ENCODE data around the gene FOXD1.

FOXD1 gene

GRCh38 chr5:73445665-73446630, 2.6 kb downstream of the FOXD1 start:
- Histone ChIP-seq H3K36me3 (replicated peaks; ENCODE audit: low read depth, low read length) (no peaks in the 10 kb centered on the region), H3K4me3 (ENCODE audit: low read length) (no peak overlapping the region), H3K9ac (ENCODE audit: low read length) (no peak overlapping the region), H3K27ac (ENCODE audit: low read length) (no peak overlapping the region), H3K79me2 (ENCODE audit: low read length) (no peaks in the 10 kb centered on the region), H3K4me2 (ENCODE audit: low read length) (no peak overlapping the region), H3K4me1 (ENCODE audit: low read length) (no peaks in the 10 kb centered on the region), H2AFZ (ENCODE audit: low read depth, low read length) (no peak overlapping the region), H4K20me1 (ENCODE audit: insufficient read depth, low read length) (no peaks in the 10 kb centered on the region), H3K27me3 (ENCODE audit: low read depth, low read length) (no peaks in the 10 kb centered on the region), H3K9me3 (ENCODE audit: insufficient read depth, low read length) (no peaks in the 10 kb centered on the region)
- TF ChIP-seq EZH2phosphoT487 (IDR thresholded peaks at IDR 0.05; ENCODE audit: low read depth): no peak
- no peak for TF ChIP-seq CTCF (IDR thresholded peaks at IDR 0.05; ENCODE audit: low read depth, low read length)

GRCh38 chr5:73444499-73445438, 3.8 kb downstream of the FOXD1 start:
- no peak overlapping the region for H3K27ac ChIP-seq (ENCODE audit: low read length)
- no peak overlapping the region for H3K4me3 ChIP-seq (ENCODE audit: low read length)
- TF ChIP-seq CTCF (IDR thresholded peaks at IDR 0.05; ENCODE audit: low read depth, low read length) (no peak), EZH2phosphoT487 (IDR thresholded peaks at IDR 0.05; ENCODE audit: low read depth) (no peak)

GRCh38 chr5:73443829-73444498, 4.6 kb downstream of the FOXD1 start:
- Histone ChIP-seq H3K4me2 (ENCODE audit: low read length) (no peak overlapping the region), H3K79me2 (ENCODE audit: low read length) (no peaks in the 10 kb centered on the region), H3K4me3 (ENCODE audit: low read length) (no peak overlapping the region), H3K9me3 (ENCODE audit: insufficient read depth, low read length) (no peaks in the 10 kb centered on the region), H3K4me1 (ENCODE audit: low read length) (no peaks in the 10 kb centered on the region), H4K20me1 (ENCODE audit: insufficient read depth, low read length) (no peaks in the 10 kb centered on the region), H3K9ac (ENCODE audit: low read length) (no peak overlapping the region), H2AFZ (ENCODE audit: low read depth, low read length) (no peak overlapping the region), H3K36me3 (replicated peaks; ENCODE audit: low read depth, low read length) (no peaks in the 10 kb centered on the region), H3K27ac (ENCODE audit: low read length) (no peak overlapping the region), H3K27me3 (ENCODE audit: low read depth, low read length) (no peaks in the 10 kb centered on the region)
- TF ChIP-seq EZH2phosphoT487 (IDR thresholded peaks at IDR 0.05; ENCODE audit: low read depth): no peak
- no peak for TF ChIP-seq CTCF (IDR thresholded peaks at IDR 0.05; ENCODE audit: low read depth, low read length)

More at GRCh38 chr5:73444499-73445438, 3.8 kb downstream of the FOXD1 start:
- no peaks in the 10 kb centered on the region for H3K9me3 ChIP-seq (ENCODE audit: insufficient read depth, low read length)
- no peaks in the 10 kb centered on the region for H4K20me1 ChIP-seq (ENCODE audit: insufficient read depth, low read length)
- H3K4me1 ChIP-seq (ENCODE audit: low read length): no peaks in the 10 kb centered on the region
- H3K27me3 ChIP-seq (ENCODE audit: low read depth, low read length): no peaks in the 10 kb centered on the region
- no peaks in the 10 kb centered on the region for H3K79me2 ChIP-seq (ENCODE audit: low read length)
- no peaks in the 10 kb centered on the region for H3K36me3 ChIP-seq (replicated peaks; ENCODE audit: low read depth, low read length)
- H3K4me2 ChIP-seq (ENCODE audit: low read length): no peak overlapping the region
- H3K9ac ChIP-seq (ENCODE audit: low read length): no peak overlapping the region
- no peak overlapping the region for H2AFZ ChIP-seq (ENCODE audit: low read depth, low read length)

Data from OCI-LY3 (cell line).